Neural cell (in vitro differentiated cells): ENCODE data around the gene C4BPA. TPM values are rescaled to one million over a fixed set of nuclear protein-coding genes. Genes with fewer than 3 reads are reported as not detected.

Experiments used
- H2AFZ ChIP-seq: fragments of 200-600, 300-800 bp; sonication (generic), shearing (Covaris generic); 2 replicates; pipeline ENCODE4 v1.6.0; 2014; ENCODE audit warnings: low read depth, mild to moderate bottlenecking, antibody characterized with exemption, low read length, moderate library complexity
- H3F3A ChIP-seq: fragments of 200-600 bp; shearing (Covaris generic); 2 replicates; pipeline ENCODE4 v1.6.1; 2016; ENCODE audit warnings: mild to moderate bottlenecking, moderate library complexity, mixed read lengths, antibody characterized with exemption, low read length; ENCODE audit not compliant: insufficient read depth, poor library complexity, severe bottlenecking
- H3K27ac ChIP-seq: fragments of 200-600, 300-800 bp; sonication (generic), shearing (Covaris generic); 2 replicates; pipeline ENCODE4 v1.5.1; 2014; ENCODE audit warnings: mild to moderate bottlenecking, low read length, moderate library complexity
- H3K27me3 ChIP-seq: fragments of 300-800, 200-600 bp; sonication (generic), shearing (Covaris generic); 2 replicates; pipeline ENCODE4 v1.6.0; 2014; ENCODE audit warnings: mild to moderate bottlenecking, low read depth, low read length, moderate library complexity; ENCODE audit not compliant: insufficient read depth
- H3K36me3 ChIP-seq: fragments of 300-800, 200-600 bp; sonication (generic), shearing (Covaris generic); 2 replicates; pipeline ENCODE4 v1.5.1; 2014; ENCODE audit warnings: mild to moderate bottlenecking, antibody characterized with exemption, low read length, moderate library complexity; ENCODE audit not compliant: insufficient read depth
- H3K4me2 ChIP-seq: fragments of 300-800, 200-600 bp; sonication (generic), shearing (Covaris generic); 2 replicates; pipeline ENCODE4 v1.6.0; 2014; ENCODE audit warnings: mild to moderate bottlenecking, low read length
- H3K4me3 ChIP-seq: fragments of 300-800, 200-600 bp; sonication (generic), shearing (Covaris generic); 2 replicates; pipeline ENCODE4 v1.5.1; 2014; ENCODE audit warnings: mild to moderate bottlenecking, low read length, moderate library complexity
- H3K79me2 ChIP-seq: fragments of 200-600 bp; shearing (Covaris generic); replicated peaks from 2 replicates; pipeline ENCODE4 v1.6.0; 2014; ENCODE audit warnings: mild to moderate bottlenecking, low read length, moderate library complexity; ENCODE audit not compliant: insufficient read depth
- H3K9ac ChIP-seq: fragments of 300-800, 200-600 bp; sonication (generic), shearing (Covaris generic); 2 replicates; pipeline ENCODE4 v1.6.1; 2016; ENCODE audit warnings: mild to moderate bottlenecking, low read length, mixed read lengths
- H3K9me2 ChIP-seq: fragments of 200-600 bp; shearing (Covaris generic); 2 replicates; pipeline ENCODE4 v1.6.1; 2016; ENCODE audit warnings: mild to moderate bottlenecking, low read length, mixed read lengths; ENCODE audit not compliant: insufficient read depth
- H3K9me3 ChIP-seq: fragments of 200-600, 300-800 bp; sonication (generic), shearing (Covaris generic); 2 replicates; pipeline ENCODE4 v1.6.1; 2016; ENCODE audit warnings: mild to moderate bottlenecking, mixed run types, low read length, moderate library complexity, mixed read lengths
- H4K20me1 ChIP-seq: fragments of 200-600 bp; shearing (Covaris generic); 2 replicates; pipeline ENCODE4 v1.6.1; 2016; ENCODE audit warnings: mild to moderate bottlenecking, mixed run types; ENCODE audit not compliant: insufficient read depth
- CTCF ChIP-seq: fragments of 450-650 bp; IDR thresholded peaks from 2 replicates; pipeline ENCODE4 v1.5.1; 2014; ENCODE audit warnings: antibody characterized with exemption, mild to moderate bottlenecking, moderate library complexity; ENCODE audit not compliant: poor library complexity, severe bottlenecking
- EP300 ChIP-seq: fragments of 450-650 bp; conservative IDR thresholded peaks from 2 replicates; pipeline ENCODE4 v1.6.1; 2014; ENCODE audit warnings: antibody characterized with exemption, mild to moderate bottlenecking, moderate library complexity; ENCODE audit not compliant: poor library complexity, severe bottlenecking
- EZH2 ChIP-seq: fragments of 200-600, 300-800 bp; shearing (Covaris generic), sonication (generic); IDR thresholded peaks from 2 replicates; pipeline ENCODE4 v1.6.1; 2014; ENCODE audit warnings: antibody characterized with exemption, low read length, borderline replicate concordance, mild to moderate bottlenecking; ENCODE audit not compliant: insufficient read depth, poor library complexity, severe bottlenecking
- MXI1 ChIP-seq: fragments of 450-650 bp; conservative IDR thresholded peaks from 2 replicates; pipeline ENCODE4 v1.6.1; 2014; ENCODE audit warnings: antibody characterized with exemption, mild to moderate bottlenecking; ENCODE audit not compliant: poor library complexity, severe bottlenecking
- POLR2AphosphoS5 ChIP-seq: IDR thresholded peaks from 2 replicates; pipeline ENCODE4 v1.6.1; 2012
- RAD21 ChIP-seq: fragments of 450-650 bp; conservative IDR thresholded peaks from 2 replicates; pipeline ENCODE4 v1.6.1; 2014; ENCODE audit warnings: antibody characterized with exemption, mild to moderate bottlenecking, moderate library complexity
- SMC3 ChIP-seq: fragments of 450-650 bp; conservative IDR thresholded peaks from 2 replicates; pipeline ENCODE4 v1.6.1; 2014; ENCODE audit warnings: antibody characterized with exemption, mild to moderate bottlenecking, moderate library complexity; ENCODE audit not compliant: poor library complexity
- TAF1 ChIP-seq: IDR thresholded peaks from 2 replicates; pipeline ENCODE4 v1.6.1; 2012; ENCODE audit warnings: low read depth
- polyA plus RNA-seq: library from polyadenylated mRNA; depleted of rRNA; stranded (reverse); fragments of >200 nt; gene quantifications from 2 replicates; pipeline ENCODE4 v1.2.3, GENCODE V29; 2014
- TF ChIP-seq, protein P1 (sequence below): IDR thresholded peaks from 2 replicates; pipeline ENCODE4 v1.6.1; 2012; ENCODE audit warnings: borderline replicate concordance

The C4BPA gene
- polyA plus RNA-seq, 1 donor from 2014 or later, result not detected

DNA sequence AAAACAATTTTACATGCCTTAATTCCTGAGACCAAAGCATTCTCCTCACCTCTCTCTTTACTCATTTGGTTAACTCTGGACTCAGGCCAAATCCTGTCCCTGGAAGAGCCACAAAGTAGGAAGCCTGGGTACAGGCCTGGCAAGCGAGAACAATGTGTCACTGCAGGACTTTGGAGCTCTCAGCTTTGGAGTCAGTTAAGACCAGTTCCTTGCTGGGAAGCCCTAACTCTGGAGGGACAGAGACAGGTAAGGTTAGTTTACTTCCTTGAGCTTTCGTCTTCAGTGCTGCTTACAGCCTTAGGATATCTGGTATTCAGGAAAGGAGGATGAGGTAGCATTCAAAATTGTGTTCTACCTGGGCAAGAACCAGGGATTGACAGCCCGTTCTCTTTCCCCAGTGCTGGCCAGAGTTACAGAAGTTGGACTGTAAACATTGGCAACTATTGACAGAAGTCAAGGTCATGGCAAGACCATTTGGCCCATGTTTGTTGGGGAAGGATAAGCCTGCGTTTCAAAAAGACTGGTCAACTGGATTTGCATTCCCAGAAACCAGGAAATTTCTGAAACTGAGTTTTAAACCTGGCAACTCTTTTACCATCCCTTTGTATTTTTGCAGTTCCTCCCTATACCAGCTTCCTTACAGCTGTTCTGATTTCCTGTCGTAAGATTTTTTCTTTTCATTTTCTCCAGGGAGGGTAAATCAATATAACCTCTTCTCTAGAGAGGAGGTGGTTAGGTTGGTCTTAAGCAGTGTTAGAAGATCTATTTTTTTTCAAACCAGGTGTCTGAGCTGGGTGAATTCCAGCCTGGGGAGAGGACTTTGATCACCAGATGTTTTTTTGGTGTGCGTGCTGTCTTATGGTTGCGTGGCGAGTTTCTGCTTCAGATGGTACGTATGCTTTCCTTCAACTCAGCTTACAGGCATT lies 15.1 kb upstream of the C4BPA start, which contains the start of gene C4BPB:
C4BPB (plus strand) TSS at position 160 of the 926 bp plus-strand sequence; CDS start at position 832, 672 bp downstream.
- Histone ChIP-seq H4K20me1 (no peaks in the 10 kb centered on the region), H3K9ac (no peak within 1 kb of the TSS), H3F3A (no peaks in the 10 kb centered on the region), H3K4me2 (no peak within 1 kb of the TSS), H2AFZ (no peak within 1 kb of the TSS), H3K27ac (no peak within 1 kb of the TSS), H3K9me3 (no peaks in the 10 kb centered on the region), H3K27me3 (no peaks in the 10 kb centered on the region), H3K9me2 (no peaks in the 10 kb centered on the region), H3K36me3 (no peaks in the 10 kb centered on the region), H3K4me3 (no peak within 1 kb of the TSS), H3K79me2 (no peaks in the 10 kb centered on the region)
- TF ChIP-seq CTCF (no peak), TAF1 (no peak), RAD21 (no peak), POLR2AphosphoS5 (no peak), EP300 (no peak), SMC3 (no peak), EZH2 (no peak), MXI1 (no peak)
- TF ChIP-seq, protein P1, sequence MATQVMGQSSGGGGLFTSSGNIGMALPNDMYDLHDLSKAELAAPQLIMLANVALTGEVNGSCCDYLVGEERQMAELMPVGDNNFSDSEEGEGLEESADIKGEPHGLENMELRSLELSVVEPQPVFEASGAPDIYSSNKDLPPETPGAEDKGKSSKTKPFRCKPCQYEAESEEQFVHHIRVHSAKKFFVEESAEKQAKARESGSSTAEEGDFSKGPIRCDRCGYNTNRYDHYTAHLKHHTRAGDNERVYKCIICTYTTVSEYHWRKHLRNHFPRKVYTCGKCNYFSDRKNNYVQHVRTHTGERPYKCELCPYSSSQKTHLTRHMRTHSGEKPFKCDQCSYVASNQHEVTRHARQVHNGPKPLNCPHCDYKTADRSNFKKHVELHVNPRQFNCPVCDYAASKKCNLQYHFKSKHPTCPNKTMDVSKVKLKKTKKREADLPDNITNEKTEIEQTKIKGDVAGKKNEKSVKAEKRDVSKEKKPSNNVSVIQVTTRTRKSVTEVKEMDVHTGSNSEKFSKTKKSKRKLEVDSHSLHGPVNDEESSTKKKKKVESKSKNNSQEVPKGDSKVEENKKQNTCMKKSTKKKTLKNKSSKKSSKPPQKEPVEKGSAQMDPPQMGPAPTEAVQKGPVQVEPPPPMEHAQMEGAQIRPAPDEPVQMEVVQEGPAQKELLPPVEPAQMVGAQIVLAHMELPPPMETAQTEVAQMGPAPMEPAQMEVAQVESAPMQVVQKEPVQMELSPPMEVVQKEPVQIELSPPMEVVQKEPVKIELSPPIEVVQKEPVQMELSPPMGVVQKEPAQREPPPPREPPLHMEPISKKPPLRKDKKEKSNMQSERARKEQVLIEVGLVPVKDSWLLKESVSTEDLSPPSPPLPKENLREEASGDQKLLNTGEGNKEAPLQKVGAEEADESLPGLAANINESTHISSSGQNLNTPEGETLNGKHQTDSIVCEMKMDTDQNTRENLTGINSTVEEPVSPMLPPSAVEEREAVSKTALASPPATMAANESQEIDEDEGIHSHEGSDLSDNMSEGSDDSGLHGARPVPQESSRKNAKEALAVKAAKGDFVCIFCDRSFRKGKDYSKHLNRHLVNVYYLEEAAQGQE, result no peak

DNA sequence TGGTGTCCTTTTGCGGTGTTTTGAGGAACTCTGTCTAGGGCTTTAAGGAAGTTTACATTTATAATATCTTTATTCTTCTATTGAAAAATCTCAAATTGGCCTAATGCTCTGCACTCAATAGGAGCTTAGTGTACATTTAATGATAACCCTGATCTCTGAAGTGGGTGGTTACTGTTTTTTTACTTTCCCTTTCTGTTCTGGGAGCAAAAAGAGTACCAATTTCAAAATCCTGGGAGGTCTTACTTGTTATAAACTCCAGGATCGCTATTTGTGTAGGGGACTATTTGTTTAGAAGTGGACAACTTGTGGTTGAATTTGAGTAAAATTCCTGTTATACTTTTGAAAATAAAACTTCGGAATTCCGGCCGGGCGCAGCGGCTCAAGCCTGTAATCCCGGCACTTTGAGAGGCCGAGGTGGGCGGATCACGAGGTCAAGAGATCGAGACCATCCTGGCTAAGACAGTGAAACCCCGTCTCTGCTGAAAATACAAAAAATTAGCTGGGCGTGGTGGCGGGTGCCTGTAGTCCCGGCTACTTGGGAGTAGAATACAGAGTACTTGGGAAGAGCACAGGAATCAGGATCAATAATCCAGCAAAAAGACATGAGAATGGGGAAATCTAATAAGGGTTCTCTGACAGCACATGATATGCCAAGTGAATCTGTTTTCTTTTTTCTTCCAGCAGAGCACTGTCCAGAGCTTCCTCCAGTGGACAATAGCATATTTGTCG lies 14.2 kb upstream of the C4BPA start:
- H3K36me3 ChIP-seq, result no peaks in the 10 kb centered on the region
- TF ChIP-seq EP300, result no peak
- no peak for TF ChIP-seq EZH2
- TF ChIP-seq POLR2AphosphoS5, result no peak
- no peak for TF ChIP-seq CTCF
- no peak for TF ChIP-seq SMC3
- no peak for TF ChIP-seq RAD21
- TF ChIP-seq, protein P1, result no peak
- no peak for TF ChIP-seq TAF1
- TF ChIP-seq MXI1, result no peak
- H3K9me3 ChIP-seq, result no peaks in the 10 kb centered on the region
- H3K79me2 ChIP-seq, result no peaks in the 10 kb centered on the region
- no peak overlapping the region for H3K9ac ChIP-seq
- no peaks in the 10 kb centered on the region for H4K20me1 ChIP-seq
- H3K4me3 ChIP-seq, result no peak overlapping the region
- H3K9me2 ChIP-seq, result no peaks in the 10 kb centered on the region
- H3F3A ChIP-seq, result no peaks in the 10 kb centered on the region
- no peak overlapping the region for H3K4me2 ChIP-seq
- H3K27ac ChIP-seq, result no peak overlapping the region
- H2AFZ ChIP-seq, result no peak overlapping the region
- H3K27me3 ChIP-seq, result no peaks in the 10 kb centered on the region
